HepG2 (cell line): ENCODE results near the gene TRIM44. TPM values are rescaled to one million over a fixed set of nuclear protein-coding genes. Genes with fewer than 3 reads are reported as not detected.

Experiments used
- ATAC-seq: fragments of 200-7000 bp; cut with Tn5 transposase; 3 replicates; pipeline ENCODE4 v1.9.1; 2020; ENCODE audit warnings: mild to moderate bottlenecking, moderate library complexity
- BruUV-seq: library from RNA; stranded (reverse); fragments of 400-500 nt; replicated peaks from 2 replicates; lab custom pipeline; 2021; lab: Mats Ljungman, UMichigan
- CTCF ChIA-PET: fragments of 300-600 bp; formaldehyde crosslinking; extraction: SDS; loops from one replicate; lab custom pipeline; 2021; ENCODE audit warnings: low total read pairs, inconsistent platforms, low intra/inter-chr PET ratio; lab: Yijun Ruan, JAX
- POLR2A ChIA-PET: fragments of 350-600 bp; sonication (Branson Sonifier 250); formaldehyde crosslinking; loops from one replicate; lab custom pipeline; 2020; ENCODE audit warnings: antibody characterized with exemption, inconsistent platforms; lab: Yijun Ruan, JAX
- DNase-seq: peaks from one replicate; pipeline ENCODE4 v3.0.0-alpha.2; 2015; ENCODE audit warnings: low spot score
- FAIRE-seq: peaks from 3 replicates; lab custom pipeline; 2011; peaks lifted over from hg19 to GRCh38; lab: Jason Lieb, UNC
- H2AFZ ChIP-seq: one replicate; pipeline ENCODE4 v1.6.1; 2011; ENCODE audit warnings: low read length, inconsistent platforms
- H3K27ac ChIP-seq: fragments of 300-600 bp; 3 replicates; pipeline ENCODE4 v1.8.0; 2011; ENCODE audit warnings: mixed run types, mild to moderate bottlenecking, mixed read lengths, low read length, inconsistent platforms; ENCODE audit not compliant: insufficient read depth; ENCODE audit errors: extremely low read length
- H3K27me3 ChIP-seq, 2 experiments: fragments of 200-600 bp in 1 of 2; 2 replicates in 1 of 2; 3 replicates in 1 of 2; pipeline versions ENCODE4 v1.6.0 to v1.8.0; 2011; ENCODE audit warnings: low read length in 2 of 2, mild to moderate bottlenecking in 2 of 2, moderate library complexity in 2 of 2, inconsistent platforms in 1 of 2; ENCODE audit not compliant: insufficient read depth in 2 of 2, control insufficient read depth in 1 of 2
- H3K36me3 ChIP-seq, 2 experiments: fragments of 200-600 bp in 1 of 2; replicated peaks in 1 of 2; 2 replicates in 1 of 2; 3 replicates in 1 of 2; pipeline versions ENCODE4 v1.5.1 to v1.8.0; 2011; ENCODE audit warnings: low read length in 2 of 2, inconsistent platforms in 1 of 2; ENCODE audit not compliant: insufficient read depth in 2 of 2, control insufficient read depth in 1 of 2
- H3K4me1 ChIP-seq: 2 replicates; pipeline ENCODE4 v1.5.1; 2012; ENCODE audit warnings: low read length, inconsistent platforms; ENCODE audit not compliant: insufficient read depth
- H3K4me2 ChIP-seq: 2 replicates; pipeline ENCODE4 v1.6.0; 2011; ENCODE audit warnings: low read depth, low read length, inconsistent platforms
- H3K4me3 ChIP-seq, 3 experiments: fragments of 200-600 bp in 1 of 3; sonication (generic), shearing (Covaris generic) in 1 of 3; replicated peaks in 1 of 3; 2 replicates each; pipeline ENCODE4 v1.5.1; 2011 to 2016; ENCODE audit warnings: low read length in 3 of 3, inconsistent platforms in 2 of 3, low read depth in 2 of 3, mild to moderate bottlenecking in 2 of 3, control low read depth in 1 of 3, mixed read lengths in 1 of 3; ENCODE audit not compliant: insufficient read depth in 1 of 3
- H3K79me2 ChIP-seq: one replicate; pipeline ENCODE4 v1.6.1; 2011; ENCODE audit warnings: low read length, inconsistent platforms; ENCODE audit not compliant: insufficient read depth
- H3K9ac ChIP-seq: 2 replicates; pipeline ENCODE4 v1.6.0; 2011; ENCODE audit warnings: mild to moderate bottlenecking, low read depth, low read length, inconsistent platforms; ENCODE audit not compliant: insufficient read depth
- H3K9me3 ChIP-seq: 2 replicates; pipeline ENCODE4 v1.5.1; 2012; ENCODE audit warnings: mild to moderate bottlenecking, low read length
- H4K20me1 ChIP-seq: 2 replicates; pipeline ENCODE4 v1.6.0; 2011; ENCODE audit warnings: inconsistent platforms, mild to moderate bottlenecking, low read length, moderate library complexity; ENCODE audit not compliant: insufficient read depth
- CSRNP1 ChIP-seq: sonication (generic); formaldehyde crosslinking; IDR thresholded peaks from 2 replicates; pipeline ENCODE4 v1.8.1; 2023; ENCODE audit warnings: mild to moderate bottlenecking, missing genetic modification reagents
- GABPA ChIP-seq, 2 experiments: IDR thresholded peaks; 2 replicates each; pipeline ENCODE4 v1.6.1; 2011 to 2016; ENCODE audit warnings: low read depth in 2 of 2, low read length in 1 of 2, missing biosample characterization in 1 of 2, missing genetic modification characterization in 1 of 2
- JDP2 ChIP-seq: sonication (generic); formaldehyde crosslinking; IDR thresholded peaks from 2 replicates; pipeline ENCODE4 v1.8.1; 2022; ENCODE audit warnings: missing genetic modification reagents, borderline replicate concordance
- PLRG1 ChIP-seq: fragments of 450-650 bp; conservative IDR thresholded peaks from 2 replicates; pipeline ENCODE4 v1.6.1; 2016
- RNF2 ChIP-seq: fragments of 450-650 bp; conservative IDR thresholded peaks from 2 replicates; pipeline ENCODE4 v1.6.1; 2016; ENCODE audit warnings: low read depth
- RXRA ChIP-seq: sonication (generic); formaldehyde crosslinking; IDR thresholded peaks from 2 replicates; pipeline ENCODE4 v1.5.1; 2020; ENCODE audit warnings: missing genetic modification reagents
- STAT5B ChIP-seq: sonication (generic); formaldehyde crosslinking; IDR thresholded peaks from 2 replicates; pipeline ENCODE4 v1.4.0; 2020; ENCODE audit warnings: missing genetic modification reagents
- TBP ChIP-seq: sonication (generic); formaldehyde crosslinking; IDR thresholded peaks from 2 replicates; pipeline ENCODE4 v1.5.0; 2020; ENCODE audit warnings: missing genetic modification reagents
- TCF7 ChIP-seq: sonication (generic); IDR thresholded peaks from 2 replicates; pipeline ENCODE4 v1.6.1; 2016; ENCODE audit warnings: antibody characterized with exemption, low read depth
- TCF7L2 ChIP-seq: IDR thresholded peaks from 2 replicates; pipeline ENCODE4 v1.6.1; 2011; ENCODE audit warnings: mild to moderate bottlenecking, low read depth, low read length, moderate library complexity
- TRIM24 ChIP-seq: sonication (generic); formaldehyde crosslinking; IDR thresholded peaks from 2 replicates; pipeline ENCODE4 v1.8.0; 2022; ENCODE audit warnings: mild to moderate bottlenecking, missing genetic modification reagents
- UBTF ChIP-seq: sonication (generic); formaldehyde crosslinking; IDR thresholded peaks from 2 replicates; pipeline ENCODE4 v1.4.0; 2020; ENCODE audit warnings: mild to moderate bottlenecking, missing genetic modification reagents
- ZNF782 ChIP-seq: sonication (generic); formaldehyde crosslinking; IDR thresholded peaks from 2 replicates; pipeline ENCODE4 v1.4.0; 2020; ENCODE audit warnings: missing genetic modification reagents, mild to moderate bottlenecking, borderline replicate concordance
- WGBS: methylation state at CpG from one replicate; pipeline ENCODE4 v1.1.6; 2017; ENCODE audit warnings: low lambda C conversion rate; 5-methylcytosine and 5-hydroxymethylcytosine counted together
- in situ Hi-C: cut with HindIII; loops from 2 replicates; pipeline ENCODE4 v1.10.0; 2017; ENCODE audit warnings: low pct_unique_long_range_greater_than_20kb; ENCODE audit not compliant: extremely low pct_ligation_motif_present
- intact Hi-C: fragments of 100-400 bp; cut with micrococcal nuclease; formaldehyde crosslinking; loops from one replicate; pipeline ENCODE4 v1.10.0; 2022; ENCODE audit not compliant: unreplicated experiment
- polyA plus RNA-seq, 8 experiments: library from polyadenylated mRNA; depleted of rRNA in 3 of 8; stranded (reverse) in 7 of 8; unstranded in 1 of 8; fragments of >200 nt; fragmentation: Illumina TruSeq in 4 of 8; extraction: Trizol in 4 of 8; gene quantifications; 2 replicates each; pipeline versions ENCODE4 v1.2.1 to v1.2.3, GENCODE V29; 2011 to 2016; ENCODE audit warnings: low read depth in 4 of 8, missing spikeins in 1 of 8, mixed read lengths in 1 of 8; ENCODE audit not compliant: insufficient read depth in 1 of 8
- total RNA-seq, 5 experiments: library from RNA; depleted of rRNA; stranded (reverse); fragments of >200 nt; fragmentation: Illumina TruSeq; extraction: Trizol; gene quantifications; 2 replicates each; pipeline ENCODE4 v1.2.3, GENCODE V29; 2016; ENCODE audit warnings: low read depth in 1 of 5

The TRIM44 gene
- total and polyA plus RNA-seq, 2 of the 13 experiments (the other 11 are each of a cell fraction or from before 2014, with no cell fraction given) = 22.7 to 50.3 TPM

- 99% methylated on average over 3 of the region's 3 CpGs for WGBS
- H3K4me1 ChIP-seq = peaks cover 15% of the 10 kb centered on the region
- H3K4me3 ChIP-seq = no peak overlapping the region
- ATAC-seq (no peak), DNase-seq (no peak), FAIRE-seq (no peak)
- in situ Hi-C loops = no loop called here
- intact Hi-C loops = no loop called here
- ChIA-PET POLR2A (no interaction called here), CTCF (no interaction called here)
- H3K36me3 ChIP-seq = peaks cover 0 to 3% of the 10 kb centered on the region in 2 experiments; a peak in 1 of 5 replicates
- no TSS peak for BruUV-seq
- H3K4me2 ChIP-seq = no peak overlapping the region
- H3K9ac ChIP-seq = no peak overlapping the region
- H3K27ac ChIP-seq = no peak overlapping the region
- no peak overlapping the region for H2AFZ ChIP-seq
- peaks cover 73% of the 10 kb centered on the region for H3K79me2 ChIP-seq
- H4K20me1 ChIP-seq = peaks cover 25% of the 10 kb centered on the region; the same call in 1 of the 2 replicates
- no peaks in the 10 kb centered on the region for H3K27me3 ChIP-seq
- H3K9me3 ChIP-seq = no peaks in the 10 kb centered on the region
- no peak for TF ChIP-seq PLRG1
Measured at GRCh38 chr11:35671396-35672127, 9.0 kb downstream of the TRIM44 start.

GRCh38 chr11:35672608-35673007 is 10.0 kb downstream of the TRIM44 start:
- Histone ChIP-seq H3K4me1 (peaks cover 15% of the 10 kb centered on the region), H3K36me3 (peaks cover 0 to 3% of the 10 kb centered on the region in 2 experiments; a peak in 1 of 5 replicates), H3K9me3 (no peaks in the 10 kb centered on the region), H3K79me2 (peaks cover 66% of the 10 kb centered on the region), H3K4me3 (no peak overlapping the region), H3K4me2 (no peak overlapping the region), H3K9ac (no peak overlapping the region), H2AFZ (no peak overlapping the region), H3K27ac (no peak overlapping the region), H4K20me1 (peaks cover 21% of the 10 kb centered on the region; the same call in 1 of the 2 replicates), H3K27me3 (no peaks in the 10 kb centered on the region)
- in situ Hi-C loops (no loop called here), intact Hi-C loops (no loop called here)
- 95% methylated on average over 3 of the region's 3 CpGs for WGBS
- FAIRE-seq (no peak), ATAC-seq (no peak), DNase-seq (no peak)
- POLR2A ChIA-PET = no interaction called here
- CTCF ChIA-PET = no interaction called here
- BruUV-seq = no TSS peak
- no peak for TF ChIP-seq TCF7L2
- TF ChIP-seq UBTF (CRISPR knock-in tag) = no peak
- no peak for TF ChIP-seq ZNF782 (CRISPR knock-in tag)
- no peak for TF ChIP-seq STAT5B (CRISPR knock-in tag)
- TF ChIP-seq RXRA (CRISPR knock-in tag) = no peak
- no peak for TF ChIP-seq TCF7
- TF ChIP-seq GABPA (IDR thresholded peaks at IDR 0.05; ENCODE audit: low read depth, low read length) = no peak
- no peak for TF ChIP-seq GABPA (CRISPR knock-in tag; IDR thresholded peaks at IDR 0.05; ENCODE audit: low read depth)
- TF ChIP-seq TRIM24 = no peak
- TF ChIP-seq JDP2 (CRISPR knock-in tag) = no peak
- no peak for TF ChIP-seq TBP (CRISPR knock-in tag)
- TF ChIP-seq CSRNP1 = no peak
- no peak for TF ChIP-seq RNF2
